CD14-positive monocyte (primary cell): ENCODE data around the gene MAML3. TPM values are rescaled to one million over a fixed set of nuclear protein-coding genes. Genes with fewer than 3 reads are reported as not detected.
A peak's percentile ranks its signal among the peaks of the same experiment; 100 is the strongest.

Experiments used
- DNase-seq, 3 donors: peaks; one replicate each; pipeline ENCODE4 v3.0.0-alpha.2; 2011 to 2022
- H2AFZ ChIP-seq: 2 replicates; pipeline ENCODE4 v1.6.0; 2012; ENCODE audit warnings: mild to moderate bottlenecking, low read depth, low read length, inconsistent platforms; ENCODE audit not compliant: insufficient read depth, poor library complexity, severe bottlenecking
- H3K27ac ChIP-seq, 2 donors: 1 replicate in 1 of 2; 2 replicates in 1 of 2; pipeline ENCODE4 v1.5.1; 2012 to 2013; ENCODE audit warnings: low read length in 2 of 2, control low read depth in 1 of 2, inconsistent platforms in 1 of 2, low read depth in 1 of 2, mild to moderate bottlenecking in 1 of 2
- H3K27me3 ChIP-seq, 2 donors: one replicate each; pipeline versions ENCODE4 v1.6.0 to v1.6.1; 2011 to 2013; ENCODE audit warnings: low read length in 2 of 2; ENCODE audit not compliant: control insufficient read depth in 2 of 2, insufficient read depth in 2 of 2
- H3K36me3 ChIP-seq, 2 donors: replicated peaks in 1 of 2; 1 replicate in 1 of 2; 2 replicates in 1 of 2; pipeline versions ENCODE4 v1.5.1 to v1.6.1; 2012 to 2013; ENCODE audit warnings: low read length in 2 of 2, control low read depth in 1 of 2, inconsistent platforms in 1 of 2, mild to moderate bottlenecking in 1 of 2; ENCODE audit not compliant: insufficient read depth in 2 of 2, control insufficient read depth in 1 of 2
- H3K4me1 ChIP-seq, 2 donors: 1 replicate in 1 of 2; 2 replicates in 1 of 2; pipeline versions ENCODE4 v1.5.1 to v1.6.1; 2012 to 2013; ENCODE audit warnings: low read length in 2 of 2, control low read depth in 1 of 2, inconsistent platforms in 1 of 2, mild to moderate bottlenecking in 1 of 2, moderate library complexity in 1 of 2; ENCODE audit not compliant: insufficient read depth in 2 of 2, control insufficient read depth in 1 of 2
- H3K4me2 ChIP-seq: replicated peaks from 2 replicates; pipeline ENCODE3; 2012; ENCODE audit warnings: low read length, moderate library complexity, mild to moderate bottlenecking; ENCODE audit not compliant: poor library complexity, severe bottlenecking; ENCODE audit errors: extremely low read depth
- H3K4me3 ChIP-seq, 3 experiments: fragments of 200-600 bp in 1 of 3; sonication (generic) in 1 of 3; replicated peaks in 1 of 3; 1 replicate in 2 of 3; 2 replicates in 1 of 3; pipeline ENCODE4 v1.5.1; 2011 to 2013; ENCODE audit warnings: low read length in 3 of 3, mild to moderate bottlenecking in 3 of 3, control low read depth in 2 of 3, low read depth in 2 of 3, inconsistent platforms in 1 of 3, moderate library complexity in 1 of 3
- H3K79me2 ChIP-seq: 2 replicates; pipeline ENCODE4 v1.6.0; 2012; ENCODE audit warnings: mild to moderate bottlenecking, control low read depth, inconsistent platforms, low read length, moderate library complexity; ENCODE audit not compliant: insufficient read depth
- H3K9ac ChIP-seq: 2 replicates; pipeline ENCODE4 v1.6.0; 2017; ENCODE audit warnings: low read length, mild to moderate bottlenecking; ENCODE audit not compliant: insufficient read depth, poor library complexity, severe bottlenecking
- H3K9me3 ChIP-seq, 2 donors: replicated peaks in 1 of 2; 1 replicate in 1 of 2; 2 replicates in 1 of 2; pipeline versions ENCODE4 v1.5.1 to v1.6.1; 2012 to 2013; ENCODE audit warnings: low read length in 2 of 2, control low read depth in 1 of 2; ENCODE audit not compliant: control insufficient read depth in 1 of 2, insufficient read depth in 1 of 2
- H4K20me1 ChIP-seq: 2 replicates; pipeline ENCODE4 v1.6.0; 2012; ENCODE audit warnings: mild to moderate bottlenecking, low read length, control low read depth, moderate library complexity; ENCODE audit not compliant: insufficient read depth
- H3K27ac Mint-ChIP-seq, 7 donors: one replicate each; pipeline ENCODE4 v1.8.0; 2020; ENCODE audit warnings: mild to moderate bottlenecking in 7 of 7, mixed read lengths in 7 of 7, moderate library complexity in 6 of 7, inconsistent platforms in 2 of 7
- H3K27me3 Mint-ChIP-seq, 3 donors: one replicate each; pipeline ENCODE4 v1.8.0; 2021 to 2022; ENCODE audit warnings: low read depth in 3 of 3, mild to moderate bottlenecking in 3 of 3, mixed read lengths in 3 of 3, moderate library complexity in 3 of 3, inconsistent platforms in 1 of 3
- H3K36me3 Mint-ChIP-seq, 2 donors: one replicate each; pipeline ENCODE4 v1.8.0; 2020; ENCODE audit warnings: mixed read lengths in 2 of 2, inconsistent platforms in 1 of 2, mild to moderate bottlenecking in 1 of 2
- H3K4me1 Mint-ChIP-seq: one replicate; pipeline ENCODE4 v1.8.0; 2020; ENCODE audit warnings: mild to moderate bottlenecking, mixed read lengths
- H3K4me3 Mint-ChIP-seq, 2 donors: one replicate each; pipeline ENCODE4 v1.8.0; 2020; ENCODE audit warnings: mild to moderate bottlenecking in 2 of 2, mixed read lengths in 2 of 2, moderate library complexity in 1 of 2
- H3K9me3 Mint-ChIP-seq, 7 donors: one replicate each; pipeline ENCODE4 v1.8.0; 2020 to 2022; ENCODE audit warnings: mixed read lengths in 7 of 7, mild to moderate bottlenecking in 6 of 7, moderate library complexity in 6 of 7, inconsistent platforms in 2 of 7
- CTCF ChIP-seq: fragments of 200-600 bp; IDR thresholded peaks from one replicate; pipeline ENCODE4 v1.8.0; 2022; ENCODE audit warnings: antibody characterized with exemption, mild to moderate bottlenecking
- WGBS: methylation state at CpG from one replicate; pipeline ENCODE4 v1.1.5; 2013; ENCODE audit warnings: missing lambda C conversion rate; ENCODE audit not compliant: insufficient coverage; 5-methylcytosine and 5-hydroxymethylcytosine counted together
- intact Hi-C, 2 donors: fragments of 100-400 bp; cut with micrococcal nuclease; formaldehyde crosslinking; loops; one replicate each; pipeline versions ENCODE4 v1.15.0 to v1.15.1; 2023
- polyA plus RNA-seq, 3 donors: library from polyadenylated mRNA; depleted of rRNA in 1 of 3; unstranded in 2 of 3; stranded (reverse) in 1 of 3; fragments of 300-500 nt in 2 of 3; fragments of >200 nt in 1 of 3; fragmentation: Illumina TruSeq in 2 of 3; gene quantifications; 1 replicate in 2 of 3; 2 replicates in 1 of 3; pipeline ENCODE4 v1.2.3, GENCODE V29; 2012 to 2021

The MAML3 gene
- polyA plus RNA-seq, 3 donors: 1.5 to 6.5 (median 2.3) TPM

GRCh38 chr4:139872274-139872673 lies 281.7 kb downstream of the MAML3 start:
- WGBS: 8% methylated on average over 2 of the region's 2 CpGs
- no peak for TF ChIP-seq CTCF
- Histone ChIP-seq H3K27me3 (no peaks in the 10 kb centered on the region), H3K9me3 (no peaks in the 10 kb centered on the region), H3K4me3 (peak overlapping the region in 1 of 3 experiments; percentile 11), H3K36me3 (no peaks in the 10 kb centered on the region), H3K27ac (peak overlapping the region; percentile 48 to 73), H3K4me1 (peaks cover 27 to 38% of the 10 kb centered on the region in 2 donors), H3K4me2 (peak overlapping the region; percentile 28), H3K9ac (no peak overlapping the region), H2AFZ (no peak overlapping the region), H3K79me2 (peaks cover 12% of the 10 kb centered on the region), H4K20me1 (no peaks in the 10 kb centered on the region)
- Mint-ChIP-seq H3K4me1 (peaks cover 36% of the 10 kb centered on the region), H3K36me3 (peaks cover 6 to 11% of the 10 kb centered on the region in 2 donors), H3K27ac (peak overlapping the region; percentile 60 to 96 (median 84)), H3K4me3 (peak overlapping the region; percentile 4 to 43), H3K27me3 (peaks cover 1 to 2% (median 2%) of the 10 kb centered on the region in 3 donors), H3K9me3 (peaks cover 0 to 6% (median 3%) of the 10 kb centered on the region in 7 donors)
- intact Hi-C loops: loop anchor here in 1 of 2 donors (5.0 kb wide), 1 partner anchor 55 kb away; no protein-coding TSS in a partner anchor
- peak; percentile 91 to 98 (median 98) for DNase-seq

- H3K27me3 Mint-ChIP-seq: peaks cover 0 to 2% (median 1%) of the 10 kb centered on the region in 3 donors
- no peak for DNase-seq
- H3K4me2 ChIP-seq: no peak overlapping the region
- 93% methylated on average over 3 of the region's 4 CpGs for WGBS
- H3K4me3 Mint-ChIP-seq: no peak overlapping the region
- H3K9me3 ChIP-seq: no peaks in the 10 kb centered on the region
- H2AFZ ChIP-seq: no peak overlapping the region
- H3K9me3 Mint-ChIP-seq: peaks cover 0 to 6% (median 3%) of the 10 kb centered on the region in 7 donors
- H3K27me3 ChIP-seq: no peaks in the 10 kb centered on the region
- H3K4me3 ChIP-seq: no peak overlapping the region
- H3K27ac ChIP-seq: no peak overlapping the region
- peaks cover 33% of the 10 kb centered on the region for H3K4me1 Mint-ChIP-seq
- peaks cover 3% of the 10 kb centered on the region for H3K79me2 ChIP-seq
- H3K36me3 Mint-ChIP-seq: peaks cover 5 to 10% of the 10 kb centered on the region in 2 donors
- no peaks in the 10 kb centered on the region for H3K36me3 ChIP-seq
- H4K20me1 ChIP-seq: no peaks in the 10 kb centered on the region
- no peak for TF ChIP-seq CTCF
- no peak overlapping the region for H3K27ac Mint-ChIP-seq
- peaks cover 27 to 38% of the 10 kb centered on the region in 2 donors for H3K4me1 ChIP-seq
- no peak overlapping the region for H3K9ac ChIP-seq
- intact Hi-C loops: loop anchor here in 1 of 2 donors (5.0 kb wide), 1 partner anchor 53 kb away; no protein-coding TSS in a partner anchor
Observed at GRCh38 chr4:139869810-139870209, 284.2 kb downstream of the MAML3 start.
